Measurements from ENCODE around the gene NPAS3. TPM values are rescaled to one million over a fixed set of nuclear protein-coding genes. Genes with fewer than 3 reads are reported as not detected.

Gene NPAS3
- total and polyA plus RNA-seq, 4 experiments from 2014 or later: not detected

GRCh38 chr14:33364466-33364865 lies 425.8 kb downstream of the NPAS3 start:
- Histone ChIP-seq H3K36me3 (ENCODE audit: insufficient read depth, low read length) (no peaks in the 10 kb centered on the region), H3K27ac (ENCODE audit: low read depth, low read length) (no peak overlapping the region), H3K4me1 (ENCODE audit: insufficient read depth, low read length) (no peaks in the 10 kb centered on the region), H3K27me3 (ENCODE audit: insufficient read depth, low read length) (peaks cover 3% of the 10 kb centered on the region), H3K4me3 (ENCODE audit: low read length in 2 of 2) (no peak overlapping the region), H3K9me3 (ENCODE audit: control insufficient read depth in 1 of 2, low read length in 2 of 2) (no peaks in the 10 kb centered on the region)
- Mint-ChIP-seq H3K4me3 (no peak overlapping the region), H3K9me3 (peaks cover 0 to 1% (median 0%) of the 10 kb centered on the region in 8 donors), H3K36me3 (no peaks in the 10 kb centered on the region), H3K27ac (no peak overlapping the region), H3K27me3 (no peaks in the 10 kb centered on the region), H3K4me1 (no peaks in the 10 kb centered on the region)
- no peak for DNase-seq
- intact Hi-C loops (cut with micrococcal nuclease): no loop called here
- ChIA-PET CTCF (ENCODE audit: partially characterized antibody) (interaction anchor here (0.5 kb wide), 1 partner anchor 998 kb away, joined by 3 read pairs; no protein-coding TSS in a partner anchor), POLR2A (ENCODE audit: partially characterized antibody) (no interaction called here)

GRCh38 chr14:33369041-33369440 lies 430.4 kb downstream of the NPAS3 start:
- Histone ChIP-seq H3K4me1 (ENCODE audit: insufficient read depth, low read length) (no peaks in the 10 kb centered on the region), H3K27me3 (ENCODE audit: insufficient read depth, low read length) (peaks cover 3% of the 10 kb centered on the region), H3K4me3 (ENCODE audit: low read length in 2 of 2) (no peak overlapping the region), H3K36me3 (ENCODE audit: insufficient read depth, low read length) (no peaks in the 10 kb centered on the region), H3K27ac (ENCODE audit: low read depth, low read length) (no peak overlapping the region), H3K9me3 (ENCODE audit: control insufficient read depth in 1 of 2, low read length in 2 of 2) (no peaks in the 10 kb centered on the region)
- CTCF ChIA-PET (ENCODE audit: partially characterized antibody): no interaction called here
- POLR2A ChIA-PET (ENCODE audit: partially characterized antibody): no interaction called here
- H3K27ac Mint-ChIP-seq: no peak overlapping the region
- DNase-seq: no peak
- no peaks in the 10 kb centered on the region for H3K36me3 Mint-ChIP-seq
- H3K4me1 Mint-ChIP-seq: no peaks in the 10 kb centered on the region
- H3K9me3 Mint-ChIP-seq: peaks cover 0 to 1% (median 0%) of the 10 kb centered on the region in 8 donors
- intact Hi-C loops (cut with micrococcal nuclease): no loop called here
- H3K4me3 Mint-ChIP-seq: no peak overlapping the region
- H3K27me3 Mint-ChIP-seq: no peaks in the 10 kb centered on the region

GRCh38 chr14:33369972-33370371 lies 431.3 kb downstream of the NPAS3 start:
- DNase-seq: no peak
- Histone ChIP-seq H3K27me3 (ENCODE audit: insufficient read depth, low read length) (peaks cover 3% of the 10 kb centered on the region), H3K36me3 (ENCODE audit: insufficient read depth, low read length) (no peaks in the 10 kb centered on the region), H3K9me3 (ENCODE audit: control insufficient read depth in 1 of 2, low read length in 2 of 2) (no peaks in the 10 kb centered on the region), H3K4me1 (ENCODE audit: insufficient read depth, low read length) (no peaks in the 10 kb centered on the region), H3K27ac (ENCODE audit: low read depth, low read length) (no peak overlapping the region), H3K4me3 (ENCODE audit: low read length in 2 of 2) (no peak overlapping the region)
- intact Hi-C loops (cut with micrococcal nuclease): no loop called here
- no peaks in the 10 kb centered on the region for H3K36me3 Mint-ChIP-seq
- H3K9me3 Mint-ChIP-seq: peaks cover 0 to 1% (median 0%) of the 10 kb centered on the region in 8 donors
- H3K27ac Mint-ChIP-seq: no peak overlapping the region
- no peaks in the 10 kb centered on the region for H3K4me1 Mint-ChIP-seq
- CTCF ChIA-PET (ENCODE audit: partially characterized antibody): no interaction called here
- H3K4me3 Mint-ChIP-seq: no peak overlapping the region
- H3K27me3 Mint-ChIP-seq: no peaks in the 10 kb centered on the region
- POLR2A ChIA-PET (ENCODE audit: partially characterized antibody): no interaction called here

GRCh38 chr14:33370426-33370825 lies 431.7 kb downstream of the NPAS3 start:
- Histone ChIP-seq H3K4me1 (ENCODE audit: insufficient read depth, low read length) (no peaks in the 10 kb centered on the region), H3K27me3 (ENCODE audit: insufficient read depth, low read length) (peaks cover 3% of the 10 kb centered on the region), H3K9me3 (ENCODE audit: control insufficient read depth in 1 of 2, low read length in 2 of 2) (no peaks in the 10 kb centered on the region), H3K27ac (ENCODE audit: low read depth, low read length) (no peak overlapping the region), H3K36me3 (ENCODE audit: insufficient read depth, low read length) (no peaks in the 10 kb centered on the region), H3K4me3 (ENCODE audit: low read length in 2 of 2) (no peak overlapping the region)
- CTCF ChIA-PET (ENCODE audit: partially characterized antibody): no interaction called here
- intact Hi-C loops (cut with micrococcal nuclease): no loop called here
- Mint-ChIP-seq H3K4me3 (no peak overlapping the region), H3K36me3 (no peaks in the 10 kb centered on the region), H3K4me1 (no peaks in the 10 kb centered on the region), H3K9me3 (peaks cover 0 to 1% (median 0%) of the 10 kb centered on the region in 8 donors), H3K27ac (no peak overlapping the region), H3K27me3 (no peaks in the 10 kb centered on the region)
- POLR2A ChIA-PET (ENCODE audit: partially characterized antibody): no interaction called here
- no peak for DNase-seq

GRCh38 chr14:33375196-33375595 lies 436.5 kb downstream of the NPAS3 start:
- intact Hi-C loops (cut with micrococcal nuclease): no loop called here
- no peak overlapping the region for H3K27ac ChIP-seq (ENCODE audit: low read depth, low read length)
- no peaks in the 10 kb centered on the region for H3K4me1 ChIP-seq (ENCODE audit: insufficient read depth, low read length)
- ChIA-PET POLR2A (ENCODE audit: partially characterized antibody) (no interaction called here), CTCF (ENCODE audit: partially characterized antibody) (no interaction called here)
- H3K36me3 ChIP-seq (ENCODE audit: insufficient read depth, low read length): no peaks in the 10 kb centered on the region
- no peaks in the 10 kb centered on the region for H3K9me3 ChIP-seq (ENCODE audit: control insufficient read depth in 1 of 2, low read length in 2 of 2)
- no peak for DNase-seq
- Mint-ChIP-seq H3K27me3 (no peaks in the 10 kb centered on the region), H3K27ac (no peak overlapping the region), H3K9me3 (peaks cover 0 to 2% (median 0%) of the 10 kb centered on the region in 8 donors), H3K36me3 (no peaks in the 10 kb centered on the region), H3K4me1 (no peaks in the 10 kb centered on the region), H3K4me3 (no peak overlapping the region)
- no peaks in the 10 kb centered on the region for H3K27me3 ChIP-seq (ENCODE audit: insufficient read depth, low read length)
- no peak overlapping the region for H3K4me3 ChIP-seq (ENCODE audit: low read length in 2 of 2)

- no peaks in the 10 kb centered on the region for H3K27me3 ChIP-seq (ENCODE audit: insufficient read depth, low read length)
- no peak overlapping the region for H3K27ac ChIP-seq (ENCODE audit: low read depth, low read length)
- Mint-ChIP-seq H3K27ac (no peak overlapping the region), H3K4me3 (no peak overlapping the region), H3K4me1 (no peaks in the 10 kb centered on the region), H3K9me3 (peaks cover 0 to 2% (median 0%) of the 10 kb centered on the region in 8 donors), H3K36me3 (no peaks in the 10 kb centered on the region), H3K27me3 (no peaks in the 10 kb centered on the region)
- no peaks in the 10 kb centered on the region for H3K36me3 ChIP-seq (ENCODE audit: insufficient read depth, low read length)
- no peak for DNase-seq
- no peaks in the 10 kb centered on the region for H3K4me1 ChIP-seq (ENCODE audit: insufficient read depth, low read length)
- no peak overlapping the region for H3K4me3 ChIP-seq (ENCODE audit: low read length in 2 of 2)
- no peaks in the 10 kb centered on the region for H3K9me3 ChIP-seq (ENCODE audit: control insufficient read depth in 1 of 2, low read length in 2 of 2)
- ChIA-PET POLR2A (ENCODE audit: partially characterized antibody) (no interaction called here), CTCF (ENCODE audit: partially characterized antibody) (no interaction called here)
- intact Hi-C loops (cut with micrococcal nuclease): no loop called here
These were observed 437.1 kb downstream of the NPAS3 start for GRCh38 chr14:33375786-33376185.

- Mint-ChIP-seq H3K4me1 (no peaks in the 10 kb centered on the region), H3K27me3 (no peaks in the 10 kb centered on the region), H3K9me3 (peaks cover 0 to 2% (median 0%) of the 10 kb centered on the region in 8 donors), H3K27ac (no peak overlapping the region), H3K4me3 (no peak overlapping the region), H3K36me3 (no peaks in the 10 kb centered on the region)
- DNase-seq: no peak
- Histone ChIP-seq H3K4me1 (ENCODE audit: insufficient read depth, low read length) (no peaks in the 10 kb centered on the region), H3K36me3 (ENCODE audit: insufficient read depth, low read length) (no peaks in the 10 kb centered on the region), H3K27ac (ENCODE audit: low read depth, low read length) (no peak overlapping the region), H3K4me3 (ENCODE audit: low read length in 2 of 2) (no peak overlapping the region), H3K9me3 (ENCODE audit: control insufficient read depth in 1 of 2, low read length in 2 of 2) (no peaks in the 10 kb centered on the region), H3K27me3 (ENCODE audit: insufficient read depth, low read length) (no peaks in the 10 kb centered on the region)
- intact Hi-C loops (cut with micrococcal nuclease): no loop called here
- ChIA-PET POLR2A (ENCODE audit: partially characterized antibody) (no interaction called here), CTCF (ENCODE audit: partially characterized antibody) (no interaction called here)
These were observed 437.8 kb downstream of the NPAS3 start for GRCh38 chr14:33376510-33376909.

Data from CD4-positive, alpha-beta memory T cell (primary cell).